ENCODE data around the gene ANKRD44. TPM values are rescaled to one million over a fixed set of nuclear protein-coding genes. Genes with fewer than 3 reads are reported as not detected.

Gene ANKRD44
- total RNA-seq, 1 donor from 2014 or later = 3.4 TPM

DNA sequence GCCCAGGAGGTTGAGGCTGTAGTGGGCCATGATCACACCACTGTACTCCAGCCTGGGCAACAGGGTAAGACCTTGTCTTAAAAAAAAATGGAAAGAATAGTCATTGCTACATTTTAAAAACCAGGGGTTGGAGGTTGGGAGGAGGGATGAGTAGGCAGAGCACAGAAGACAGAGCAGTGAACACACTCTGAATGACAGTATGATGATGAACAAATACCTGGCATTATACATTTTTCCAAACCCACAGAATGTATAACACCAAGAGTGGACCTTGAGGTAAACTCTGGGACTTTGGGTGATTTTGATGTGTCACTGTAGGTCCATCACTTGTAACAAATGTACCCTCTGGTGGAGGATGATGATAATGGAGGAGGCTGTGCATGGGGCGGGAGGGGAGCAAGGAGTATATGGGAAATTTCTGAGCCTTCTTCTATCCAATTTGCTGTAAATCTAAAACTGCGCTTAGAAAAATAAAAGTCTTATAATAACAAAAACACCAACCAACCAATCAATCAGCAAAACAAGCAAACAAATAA, 272.6 kb downstream of the ANKRD44 start:
- H3K4me3 Mint-ChIP-seq = no peak overlapping the region
- DNase-seq (ENCODE audit: low spot score) = no peak
- no peak overlapping the region for H3K4me3 ChIP-seq
- H3K27ac ChIP-seq = no peak overlapping the region
- peaks cover 11% of the 10 kb centered on the region for H3K4me1 ChIP-seq
- H3K4me2 ChIP-seq = no peak overlapping the region
- H4K20me1 ChIP-seq (ENCODE audit: low read depth) = no peaks in the 10 kb centered on the region
- H3K27me3 Mint-ChIP-seq (ENCODE audit: insufficient read depth, low read depth) = peaks cover 3% of the 10 kb centered on the region
- no peak overlapping the region for H3K9ac ChIP-seq
- peaks cover 6% of the 10 kb centered on the region for H3K4me1 Mint-ChIP-seq
- H3K79me2 ChIP-seq (ENCODE audit: low read depth) = no peaks in the 10 kb centered on the region
- no peaks in the 10 kb centered on the region for H3K27me3 ChIP-seq
- no peaks in the 10 kb centered on the region for H3K36me3 ChIP-seq
- H3F3A ChIP-seq (ENCODE audit: low read depth) = no peaks in the 10 kb centered on the region
- H3K9me3 Mint-ChIP-seq = no peaks in the 10 kb centered on the region
- no peak overlapping the region for H3K27ac Mint-ChIP-seq
- no peaks in the 10 kb centered on the region for H3K9me3 ChIP-seq (ENCODE audit: low read depth)
- no peak overlapping the region for H2AFZ ChIP-seq (replicated peaks)
- TF ChIP-seq, protein P1, sequence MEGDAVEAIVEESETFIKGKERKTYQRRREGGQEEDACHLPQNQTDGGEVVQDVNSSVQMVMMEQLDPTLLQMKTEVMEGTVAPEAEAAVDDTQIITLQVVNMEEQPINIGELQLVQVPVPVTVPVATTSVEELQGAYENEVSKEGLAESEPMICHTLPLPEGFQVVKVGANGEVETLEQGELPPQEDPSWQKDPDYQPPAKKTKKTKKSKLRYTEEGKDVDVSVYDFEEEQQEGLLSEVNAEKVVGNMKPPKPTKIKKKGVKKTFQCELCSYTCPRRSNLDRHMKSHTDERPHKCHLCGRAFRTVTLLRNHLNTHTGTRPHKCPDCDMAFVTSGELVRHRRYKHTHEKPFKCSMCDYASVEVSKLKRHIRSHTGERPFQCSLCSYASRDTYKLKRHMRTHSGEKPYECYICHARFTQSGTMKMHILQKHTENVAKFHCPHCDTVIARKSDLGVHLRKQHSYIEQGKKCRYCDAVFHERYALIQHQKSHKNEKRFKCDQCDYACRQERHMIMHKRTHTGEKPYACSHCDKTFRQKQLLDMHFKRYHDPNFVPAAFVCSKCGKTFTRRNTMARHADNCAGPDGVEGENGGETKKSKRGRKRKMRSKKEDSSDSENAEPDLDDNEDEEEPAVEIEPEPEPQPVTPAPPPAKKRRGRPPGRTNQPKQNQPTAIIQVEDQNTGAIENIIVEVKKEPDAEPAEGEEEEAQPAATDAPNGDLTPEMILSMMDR (IDR thresholded peaks at IDR 0.05) = peak; percentile 28
- TF ChIP-seq EZH2phosphoT487 (IDR thresholded peaks at IDR 0.05) = no peak
- peaks cover 3% of the 10 kb centered on the region for H3K36me3 Mint-ChIP-seq

DNA sequence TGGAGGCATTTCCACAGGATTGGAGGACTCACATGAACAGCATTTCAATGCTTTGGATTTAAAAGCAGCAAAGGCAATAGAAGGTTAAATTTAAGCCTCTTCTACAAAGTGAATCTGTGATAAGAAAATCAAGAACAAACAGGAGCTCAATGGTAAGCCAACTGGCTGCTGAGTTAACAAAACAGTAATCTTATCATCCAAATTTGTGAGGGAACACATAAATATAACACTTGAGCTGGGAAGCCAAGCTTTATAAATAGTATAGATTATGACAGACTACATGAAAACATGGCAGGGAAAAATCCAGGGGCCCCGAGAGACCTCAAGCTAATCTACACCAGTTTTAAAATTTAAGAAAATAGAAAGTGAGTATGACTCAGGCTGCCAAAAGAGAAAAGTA, 275.6 kb downstream of the ANKRD44 start:
- H3K36me3 Mint-ChIP-seq = peaks cover 6% of the 10 kb centered on the region
- no peak overlapping the region for H3K27ac ChIP-seq
- H3F3A ChIP-seq (ENCODE audit: low read depth) = no peaks in the 10 kb centered on the region

DNA sequence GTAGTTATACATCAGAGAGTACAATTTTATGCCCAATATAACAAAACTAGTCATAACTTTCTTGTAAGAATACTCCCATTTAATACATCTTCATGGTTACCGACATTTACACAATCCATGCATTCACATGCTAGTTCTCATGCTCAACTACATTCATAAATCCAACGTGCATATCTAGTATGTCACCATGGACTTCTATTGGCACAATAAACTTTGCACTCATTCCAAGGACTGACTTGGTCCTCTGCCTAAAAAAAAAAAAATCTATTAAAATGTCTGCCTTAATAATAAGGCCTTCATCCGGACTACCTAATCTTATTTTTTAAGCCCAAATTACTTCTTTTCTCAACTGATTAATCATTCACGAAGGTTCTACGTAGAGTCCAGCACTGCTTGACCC, 276.3 kb downstream of the ANKRD44 start:
- no peaks in the 10 kb centered on the region for H3K9me3 Mint-ChIP-seq
- no peak for DNase-seq (ENCODE audit: low spot score)
- Histone ChIP-seq H3K4me2 (no peak overlapping the region), H3K4me1 (no peaks in the 10 kb centered on the region), H2AFZ (replicated peaks) (no peak overlapping the region), H3K9ac (no peak overlapping the region), H3K9me3 (ENCODE audit: low read depth) (no peaks in the 10 kb centered on the region), H3K79me2 (ENCODE audit: low read depth) (no peaks in the 10 kb centered on the region), H3F3A (ENCODE audit: low read depth) (no peaks in the 10 kb centered on the region), H3K27me3 (no peaks in the 10 kb centered on the region), H3K36me3 (no peaks in the 10 kb centered on the region), H4K20me1 (ENCODE audit: low read depth) (no peaks in the 10 kb centered on the region), H3K27ac (no peak overlapping the region), H3K4me3 (no peak overlapping the region)
- no peak overlapping the region for H3K27ac Mint-ChIP-seq
- H3K4me1 Mint-ChIP-seq = no peaks in the 10 kb centered on the region
- no peak for TF ChIP-seq EZH2 (IDR thresholded peaks at IDR 0.05)
- TF ChIP-seq, protein P1 (IDR thresholded peaks at IDR 0.05) = no peak
- TF ChIP-seq EZH2phosphoT487 (IDR thresholded peaks at IDR 0.05) = no peak
- peaks cover 3% of the 10 kb centered on the region for H3K27me3 Mint-ChIP-seq (ENCODE audit: insufficient read depth, low read depth)
- H3K36me3 Mint-ChIP-seq = peaks cover 6% of the 10 kb centered on the region
- H3K4me3 Mint-ChIP-seq = no peak overlapping the region

More for the DNA sequence above, 275.6 kb downstream of the ANKRD44 start:
- TF ChIP-seq EZH2 (IDR thresholded peaks at IDR 0.05) = no peak
- no peak for TF ChIP-seq EZH2phosphoT487 (IDR thresholded peaks at IDR 0.05)
- no peak overlapping the region for H2AFZ ChIP-seq (replicated peaks)
- Mint-ChIP-seq H3K27ac (no peak overlapping the region), H3K9me3 (no peaks in the 10 kb centered on the region), H3K27me3 (ENCODE audit: insufficient read depth, low read depth) (peaks cover 3% of the 10 kb centered on the region), H3K4me1 (no peaks in the 10 kb centered on the region), H3K4me3 (no peak overlapping the region)
- H3K79me2 ChIP-seq (ENCODE audit: low read depth) = no peaks in the 10 kb centered on the region
- no peaks in the 10 kb centered on the region for H3K27me3 ChIP-seq
- H3K9ac ChIP-seq = no peak overlapping the region
- no peaks in the 10 kb centered on the region for H4K20me1 ChIP-seq (ENCODE audit: low read depth)
- no peak overlapping the region for H3K4me3 ChIP-seq
- H3K4me1 ChIP-seq = no peaks in the 10 kb centered on the region
- H3K36me3 ChIP-seq = no peaks in the 10 kb centered on the region
- no peak for DNase-seq (ENCODE audit: low spot score)
- no peak overlapping the region for H3K4me2 ChIP-seq
- H3K9me3 ChIP-seq (ENCODE audit: low read depth) = no peaks in the 10 kb centered on the region

DNA sequence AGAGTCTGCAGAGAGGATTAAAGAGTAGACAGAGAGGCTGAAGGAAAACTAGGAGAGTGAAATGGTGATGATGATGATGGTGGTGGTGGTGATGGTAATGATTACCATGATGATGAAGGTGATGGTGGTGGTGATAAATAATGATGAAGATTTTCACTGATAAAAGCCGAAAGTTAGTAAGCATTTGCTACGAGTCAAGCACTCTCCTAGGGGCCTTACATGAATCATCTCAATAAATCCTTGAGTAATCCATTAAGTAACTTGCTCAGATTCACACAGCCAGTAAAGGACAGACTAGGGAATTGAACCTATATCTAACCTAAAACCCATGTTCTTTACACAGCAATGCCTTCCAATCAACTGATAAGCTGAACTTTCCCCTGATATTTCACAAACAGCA, 277.4 kb downstream of the ANKRD44 start:
- no peak overlapping the region for H3K27ac ChIP-seq
- Mint-ChIP-seq H3K4me1 (no peaks in the 10 kb centered on the region), H3K9me3 (no peaks in the 10 kb centered on the region), H3K27ac (no peak overlapping the region), H3K36me3 (peaks cover 6% of the 10 kb centered on the region), H3K4me3 (no peak overlapping the region), H3K27me3 (ENCODE audit: insufficient read depth, low read depth) (peaks cover 3% of the 10 kb centered on the region)
- no peaks in the 10 kb centered on the region for H3K79me2 ChIP-seq (ENCODE audit: low read depth)
- no peak for TF ChIP-seq EZH2 (IDR thresholded peaks at IDR 0.05)
- TF ChIP-seq, protein P1 (IDR thresholded peaks at IDR 0.05) = no peak
- TF ChIP-seq EZH2phosphoT487 (IDR thresholded peaks at IDR 0.05) = no peak
- no peak overlapping the region for H3K4me3 ChIP-seq
- no peak for DNase-seq (ENCODE audit: low spot score)
- H3K36me3 ChIP-seq = no peaks in the 10 kb centered on the region
- no peak overlapping the region for H3K9ac ChIP-seq
- H4K20me1 ChIP-seq (ENCODE audit: low read depth) = no peaks in the 10 kb centered on the region
- no peaks in the 10 kb centered on the region for H3F3A ChIP-seq (ENCODE audit: low read depth)
- no peak overlapping the region for H3K4me2 ChIP-seq
- H3K9me3 ChIP-seq (ENCODE audit: low read depth) = no peaks in the 10 kb centered on the region
- no peaks in the 10 kb centered on the region for H3K27me3 ChIP-seq
- no peak overlapping the region for H2AFZ ChIP-seq (replicated peaks)
- H3K4me1 ChIP-seq = no peaks in the 10 kb centered on the region
